IMR-90 (cell line): ENCODE measurements around the gene C10orf90. TPM values are rescaled to one million over a fixed set of nuclear protein-coding genes. Genes with fewer than 3 reads are reported as not detected.

Experiments
- ATAC-seq: fragments of 200-7000 bp; cut with Tn5 transposase; 2 replicates; pipeline ENCODE4 v1.9.1; 2020; ENCODE audit warnings: low read depth, mild to moderate bottlenecking, moderate library complexity
- BruUV-seq: library from RNA; stranded (reverse); fragments of 400-500 nt; replicated peaks from 2 replicates; lab custom pipeline; 2021; lab: Mats Ljungman, UMichigan
- CTCF ChIA-PET: fragments of 300-600 bp; formaldehyde crosslinking; extraction: SDS; loops from one replicate; lab custom pipeline; 2021; ENCODE audit warnings: antibody characterized with exemption; lab: Yijun Ruan, JAX
- POLR2A ChIA-PET: fragments of 300-600 bp; sonication (Branson Sonifier 250); formaldehyde crosslinking; loops from one replicate; lab custom pipeline; 2022; ENCODE audit warnings: antibody characterized with exemption; ENCODE audit not compliant: unreplicated experiment; lab: Charles Lee
- DNase-seq: peaks from one replicate; pipeline ENCODE4 v3.0.0; 2013
- H2AFZ ChIP-seq: replicated peaks from 2 replicates; pipeline ENCODE3; 2013; ENCODE audit warnings: low read length, mild to moderate bottlenecking; ENCODE audit not compliant: poor library complexity
- H2AK5ac ChIP-seq: 2 replicates; pipeline ENCODE4 v1.6.1; 2013; ENCODE audit warnings: low read depth, low read length, inconsistent platforms
- H2AK9ac ChIP-seq: replicated peaks from 2 replicates; pipeline ENCODE3; 2013; ENCODE audit warnings: mild to moderate bottlenecking, low read depth, low read length, moderate library complexity; ENCODE audit not compliant: poor library complexity
- H2BK120ac ChIP-seq: 2 replicates; pipeline ENCODE4 v1.6.1; 2013; ENCODE audit warnings: low read depth, low read length, inconsistent platforms
- H2BK15ac ChIP-seq: 3 replicates; pipeline ENCODE4 v1.6.1; 2013; ENCODE audit warnings: low read depth, low read length, inconsistent platforms
- H2BK20ac ChIP-seq: 2 replicates; pipeline ENCODE4 v1.6.1; 2013; ENCODE audit warnings: low read depth, mild to moderate bottlenecking, inconsistent platforms, low read length, moderate library complexity
- H2BK5ac ChIP-seq: 2 replicates; pipeline ENCODE4 v1.6.1; 2013; ENCODE audit warnings: mild to moderate bottlenecking, low read depth, low read length, inconsistent platforms; ENCODE audit not compliant: poor library complexity, severe bottlenecking
- H3K14ac ChIP-seq: replicated peaks from 2 replicates; pipeline ENCODE4 v1.6.1; 2013; ENCODE audit warnings: low read depth, low read length, inconsistent platforms
- H3K18ac ChIP-seq: 2 replicates; pipeline ENCODE4 v1.6.1; 2013; ENCODE audit warnings: low read depth, low read length, control low read depth
- H3K23ac ChIP-seq: 2 replicates; pipeline ENCODE4 v1.6.1; 2013; ENCODE audit warnings: low read depth, low read length, inconsistent platforms
- H3K27ac ChIP-seq: 2 replicates; pipeline ENCODE4 v1.5.1; 2013; ENCODE audit warnings: mild to moderate bottlenecking, control low read depth, low read length; ENCODE audit not compliant: insufficient read depth
- H3K27me3 ChIP-seq: 2 replicates; pipeline ENCODE4 v1.6.1; 2013; ENCODE audit warnings: low read length; ENCODE audit not compliant: control insufficient read depth, insufficient read depth
- H3K36me3 ChIP-seq: 2 replicates; pipeline ENCODE4 v1.6.1; 2013; ENCODE audit warnings: low read length, mixed read lengths; ENCODE audit not compliant: control insufficient read depth, insufficient read depth
- H3K4ac ChIP-seq: 2 replicates; pipeline ENCODE4 v1.6.1; 2013; ENCODE audit warnings: low read depth, low read length, inconsistent platforms
- H3K4me1 ChIP-seq: 2 replicates; pipeline ENCODE4 v1.6.1; 2013; ENCODE audit warnings: low read length, mixed read lengths; ENCODE audit not compliant: control insufficient read depth, insufficient read depth
- H3K4me2 ChIP-seq: 2 replicates; pipeline ENCODE4 v1.6.1; 2013; ENCODE audit warnings: low read depth, mild to moderate bottlenecking, control low read depth, low read length, moderate library complexity
- H3K4me3 ChIP-seq: 2 replicates; pipeline ENCODE4 v1.5.1; 2013; ENCODE audit warnings: low read depth, mild to moderate bottlenecking, control low read depth, low read length, moderate library complexity; ENCODE audit not compliant: insufficient read depth
- H3K56ac ChIP-seq: 2 replicates; pipeline ENCODE4 v1.6.1; 2013; ENCODE audit warnings: low read length, inconsistent platforms; ENCODE audit not compliant: insufficient read depth; ENCODE audit errors: extremely low read depth
- H3K79me1 ChIP-seq, 2 experiments: 2 replicates each; pipeline ENCODE4 v1.6.1; 2013; ENCODE audit warnings: low read length in 2 of 2, inconsistent platforms in 1 of 2, low read depth in 1 of 2
- H3K9ac ChIP-seq: 2 replicates; pipeline ENCODE4 v1.6.1; 2013; ENCODE audit warnings: low read depth, low read length, control low read depth
- H3K9me1 ChIP-seq: 2 replicates; pipeline ENCODE4 v1.6.1; 2013; ENCODE audit warnings: low read length, inconsistent platforms; ENCODE audit not compliant: insufficient read depth
- H3K9me3 ChIP-seq: 2 replicates; pipeline ENCODE4 v1.6.1; 2013; ENCODE audit warnings: low read length; ENCODE audit not compliant: control insufficient read depth, insufficient read depth
- H4K20me1 ChIP-seq: 2 replicates; pipeline ENCODE4 v1.6.1; 2013; ENCODE audit warnings: low read length, inconsistent platforms; ENCODE audit not compliant: insufficient read depth
- H4K5ac ChIP-seq: 2 replicates; pipeline ENCODE4 v1.6.1; 2013; ENCODE audit warnings: mild to moderate bottlenecking, low read depth, low read length, control low read depth
- H4K8ac ChIP-seq, 2 experiments: 2 replicates each; pipeline ENCODE4 v1.6.1; 2013; ENCODE audit warnings: low read depth in 2 of 2, low read length in 2 of 2, control low read depth in 1 of 2, inconsistent platforms in 1 of 2
- H4K91ac ChIP-seq: 2 replicates; pipeline ENCODE4 v1.6.1; 2013; ENCODE audit warnings: low read depth, low read length, inconsistent platforms; ENCODE audit not compliant: insufficient read depth
- CEBPB ChIP-seq: IDR thresholded peaks from 2 replicates; pipeline ENCODE4 v1.6.1; 2012; ENCODE audit warnings: low read depth, low read length, improper control_type of control experiment
- CHD1 ChIP-seq: IDR thresholded peaks from 2 replicates; pipeline ENCODE4 v1.6.1; 2012; ENCODE audit warnings: low read depth, low read length, improper control_type of control experiment
- CTCF ChIP-seq: conservative IDR thresholded peaks from 2 replicates; pipeline ENCODE4 v1.5.1; 2012; ENCODE audit warnings: mild to moderate bottlenecking, low read depth, low read length, improper control_type of control experiment
- MAFK ChIP-seq: IDR thresholded peaks from 2 replicates; pipeline ENCODE4 v1.6.1; 2012; ENCODE audit warnings: low read depth, low read length, improper control_type of control experiment
- RAD21 ChIP-seq: IDR thresholded peaks from 2 replicates; pipeline ENCODE4 v1.6.1; 2012; ENCODE audit warnings: low read length, improper control_type of control experiment
- RFX5 ChIP-seq: IDR thresholded peaks from 2 replicates; pipeline ENCODE4 v1.8.0; 2012; ENCODE audit warnings: low read depth, mild to moderate bottlenecking, low read length, moderate library complexity
- USF2 ChIP-seq: fragments of 150-350 bp; IDR thresholded peaks from 2 replicates; pipeline ENCODE4 v1.6.1; 2017; ENCODE audit warnings: mild to moderate bottlenecking, antibody characterized with exemption, low read length, low read depth
- WGBS, 2 experiments: methylation state at CpG; one replicate each; pipeline versions ENCODE4 v1.1.5 to v1.1.7; 2013; ENCODE audit warnings: missing lambda C conversion rate in 2 of 2; ENCODE audit not compliant: insufficient read length in 1 of 2; ENCODE audit errors: extremely low coverage in 2 of 2; 5-methylcytosine and 5-hydroxymethylcytosine counted together
- dilution Hi-C: fragments of 300-500 bp; cut with HindIII; formaldehyde crosslinking; loops from one replicate; pipeline ENCODE4 v1.14.3; 2018; ENCODE audit warnings: low sequenced_read_pairs; ENCODE audit not compliant: unreplicated experiment
- in situ Hi-C: fragments of 300-500 bp; cut with MboI; formaldehyde crosslinking; loops from 3 replicates; pipeline ENCODE4 v1.14.3; 2019; ENCODE audit warnings: low sequenced_read_pairs, inconsistent platforms, mixed read lengths
- intact Hi-C: fragments of 100-400 bp; cut with micrococcal nuclease; formaldehyde crosslinking; loops from 2 replicates; pipeline ENCODE4 v1.10.0; 2022
- polyA plus RNA-seq, 3 experiments: library from polyadenylated mRNA; depleted of rRNA; stranded (reverse); fragments of >200 nt; gene quantifications; 2 replicates each; pipeline ENCODE4 v1.2.3, GENCODE V29; 2012; ENCODE audit warnings: low replicate concordance in 1 of 3
- total RNA-seq: library from RNA; depleted of rRNA; stranded (reverse); fragments of >200 nt; gene quantifications from 2 replicates; pipeline ENCODE4 v1.2.3, GENCODE V29; 2012

The C10orf90 gene
- total and polyA plus RNA-seq, 2 of the 4 experiments (the other 2 are of a cell fraction): 0.05 to 0.18 TPM

GRCh38 chr10:126438407-126438783 is 232.1 kb downstream of the C10orf90 start:
- Histone ChIP-seq H2BK20ac (no peak overlapping the region), H2AK9ac (no peak overlapping the region), H3K23ac (no peak overlapping the region), H3K9me1 (no peaks in the 10 kb centered on the region), H2BK120ac (no peak overlapping the region), H2BK15ac (no peak overlapping the region), H3K14ac (no peak overlapping the region), H3K9ac (no peak overlapping the region), H3K27ac (no peak overlapping the region), H3K9me3 (peaks cover 2% of the 10 kb centered on the region; the same call in 1 of the 2 replicates), H3K4me3 (no peak overlapping the region), H3K36me3 (no peaks in the 10 kb centered on the region), H3K56ac (no peak overlapping the region), H2AFZ (no peak overlapping the region), H3K18ac (no peak overlapping the region), H4K8ac (no peak overlapping the region), H3K4me1 (no peaks in the 10 kb centered on the region), H2BK5ac (no peak overlapping the region), H3K79me1 (no peaks in the 10 kb centered on the region), H3K4me2 (no peak overlapping the region), H3K4ac (no peak overlapping the region), H4K5ac (no peak overlapping the region), H4K91ac (no peak overlapping the region), H4K20me1 (no peaks in the 10 kb centered on the region), H2AK5ac (no peak overlapping the region), H3K27me3 (peaks cover 11% of the 10 kb centered on the region)
- TF ChIP-seq CHD1 (no peak), CTCF (no peak), USF2 (no peak), RFX5 (no peak), MAFK (no peak), CEBPB (no peak), RAD21 (no peak)
- CTCF ChIA-PET: no interaction called here
- ATAC-seq (no peak), DNase-seq (no peak)
- dilution Hi-C loops: no loop called here
- WGBS, 2 experiments: no CpG with 5 or more reads among the region's 2 CpGs
- POLR2A ChIA-PET: no interaction called here
- no TSS peak for BruUV-seq
- intact Hi-C loops: no loop called here
- in situ Hi-C loops: no loop called here
